ENCODE results near the gene ELOVL2.

ELOVL2 gene

DNA sequence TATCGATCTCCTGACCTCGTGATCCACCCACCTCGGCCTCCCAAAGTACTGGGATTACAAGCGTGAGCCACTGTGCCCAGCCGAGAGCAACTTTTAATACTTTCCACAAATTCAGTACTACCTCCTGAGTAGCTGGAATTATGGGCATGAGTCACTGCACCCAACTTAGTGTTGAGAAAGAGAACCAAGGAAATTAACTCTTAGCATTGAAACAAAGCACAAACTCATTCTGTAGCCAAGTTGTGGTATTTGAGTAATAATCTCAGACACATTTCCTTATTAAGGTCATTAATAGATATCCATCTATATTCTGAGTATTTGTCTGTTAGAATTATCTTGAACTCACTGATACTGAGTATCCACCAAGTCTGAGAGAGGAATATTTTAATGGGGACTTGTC lies 14.3 kb upstream of the ELOVL2 start:
- Histone ChIP-seq H3K9me3 (ENCODE audit: insufficient read depth, low read length) (no peaks in the 10 kb centered on the region), H4K20me1 (ENCODE audit: low read depth, low read length) (no peaks in the 10 kb centered on the region), H3F3A (ENCODE audit: insufficient read depth) (no peaks in the 10 kb centered on the region), H3K27ac (ENCODE audit: low read depth, low read length) (no peak overlapping the region), H3K9ac (ENCODE audit: low read length) (no peak overlapping the region), H3K27me3 (ENCODE audit: low read length) (no peaks in the 10 kb centered on the region), H2AFZ (ENCODE audit: low read depth, low read length, severe bottlenecking) (no peak overlapping the region), H3K79me2 (ENCODE audit: insufficient read depth, low read length) (no peaks in the 10 kb centered on the region), H3K36me3 (ENCODE audit: low read length) (no peaks in the 10 kb centered on the region), H3K4me3 (ENCODE audit: insufficient read depth, low read length, poor library complexity, severe bottlenecking) (no peak overlapping the region), H3K9me2 (replicated peaks; ENCODE audit: insufficient read depth, low read length) (no peaks in the 10 kb centered on the region), H3K4me2 (ENCODE audit: low read depth, low read length, poor library complexity, severe bottlenecking) (no peak overlapping the region)
- TF ChIP-seq EZH2phosphoT487 (conservative IDR thresholded peaks at IDR 0.05; ENCODE audit: low read length) = no peak
- TF ChIP-seq, protein P1, sequence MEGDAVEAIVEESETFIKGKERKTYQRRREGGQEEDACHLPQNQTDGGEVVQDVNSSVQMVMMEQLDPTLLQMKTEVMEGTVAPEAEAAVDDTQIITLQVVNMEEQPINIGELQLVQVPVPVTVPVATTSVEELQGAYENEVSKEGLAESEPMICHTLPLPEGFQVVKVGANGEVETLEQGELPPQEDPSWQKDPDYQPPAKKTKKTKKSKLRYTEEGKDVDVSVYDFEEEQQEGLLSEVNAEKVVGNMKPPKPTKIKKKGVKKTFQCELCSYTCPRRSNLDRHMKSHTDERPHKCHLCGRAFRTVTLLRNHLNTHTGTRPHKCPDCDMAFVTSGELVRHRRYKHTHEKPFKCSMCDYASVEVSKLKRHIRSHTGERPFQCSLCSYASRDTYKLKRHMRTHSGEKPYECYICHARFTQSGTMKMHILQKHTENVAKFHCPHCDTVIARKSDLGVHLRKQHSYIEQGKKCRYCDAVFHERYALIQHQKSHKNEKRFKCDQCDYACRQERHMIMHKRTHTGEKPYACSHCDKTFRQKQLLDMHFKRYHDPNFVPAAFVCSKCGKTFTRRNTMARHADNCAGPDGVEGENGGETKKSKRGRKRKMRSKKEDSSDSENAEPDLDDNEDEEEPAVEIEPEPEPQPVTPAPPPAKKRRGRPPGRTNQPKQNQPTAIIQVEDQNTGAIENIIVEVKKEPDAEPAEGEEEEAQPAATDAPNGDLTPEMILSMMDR (IDR thresholded peaks at IDR 0.05; ENCODE audit: insufficient read depth, low read length, poor library complexity, severe bottlenecking) = no peak

DNA sequence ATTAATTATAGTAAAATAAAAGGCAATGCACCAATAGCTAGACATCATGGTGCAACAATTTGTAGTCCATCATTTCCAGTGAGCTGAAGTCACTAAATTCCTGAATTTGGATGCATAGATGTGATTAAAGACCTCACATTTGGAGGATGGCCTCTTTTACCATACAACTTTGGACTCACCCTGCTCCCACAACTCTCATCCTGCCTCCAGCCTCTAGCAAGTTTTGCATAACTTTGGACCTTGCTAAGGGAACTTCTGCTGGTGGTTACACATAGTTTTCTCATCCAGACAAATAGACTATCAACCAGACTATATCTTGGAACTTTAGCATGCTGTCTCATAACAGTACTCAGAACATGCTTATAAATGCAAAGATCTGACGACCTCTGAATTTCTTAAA lies 12.8 kb upstream of the ELOVL2 start:
- Histone ChIP-seq H3K27me3 (ENCODE audit: low read length) (no peaks in the 10 kb centered on the region), H3K4me2 (ENCODE audit: low read depth, low read length, poor library complexity, severe bottlenecking) (no peak overlapping the region), H3K9me2 (replicated peaks; ENCODE audit: insufficient read depth, low read length) (no peaks in the 10 kb centered on the region), H3F3A (ENCODE audit: insufficient read depth) (no peaks in the 10 kb centered on the region), H3K4me3 (ENCODE audit: insufficient read depth, low read length, poor library complexity, severe bottlenecking) (no peak overlapping the region), H4K20me1 (ENCODE audit: low read depth, low read length) (no peaks in the 10 kb centered on the region), H2AFZ (ENCODE audit: low read depth, low read length, severe bottlenecking) (no peak overlapping the region), H3K9ac (ENCODE audit: low read length) (no peak overlapping the region), H3K27ac (ENCODE audit: low read depth, low read length) (no peak overlapping the region), H3K79me2 (ENCODE audit: insufficient read depth, low read length) (no peaks in the 10 kb centered on the region), H3K36me3 (ENCODE audit: low read length) (no peaks in the 10 kb centered on the region), H3K9me3 (ENCODE audit: insufficient read depth, low read length) (no peaks in the 10 kb centered on the region)
- TF ChIP-seq, protein P1 (IDR thresholded peaks at IDR 0.05; ENCODE audit: insufficient read depth, low read length, poor library complexity, severe bottlenecking) = no peak
- TF ChIP-seq EZH2phosphoT487 (conservative IDR thresholded peaks at IDR 0.05; ENCODE audit: low read length) = no peak

DNA sequence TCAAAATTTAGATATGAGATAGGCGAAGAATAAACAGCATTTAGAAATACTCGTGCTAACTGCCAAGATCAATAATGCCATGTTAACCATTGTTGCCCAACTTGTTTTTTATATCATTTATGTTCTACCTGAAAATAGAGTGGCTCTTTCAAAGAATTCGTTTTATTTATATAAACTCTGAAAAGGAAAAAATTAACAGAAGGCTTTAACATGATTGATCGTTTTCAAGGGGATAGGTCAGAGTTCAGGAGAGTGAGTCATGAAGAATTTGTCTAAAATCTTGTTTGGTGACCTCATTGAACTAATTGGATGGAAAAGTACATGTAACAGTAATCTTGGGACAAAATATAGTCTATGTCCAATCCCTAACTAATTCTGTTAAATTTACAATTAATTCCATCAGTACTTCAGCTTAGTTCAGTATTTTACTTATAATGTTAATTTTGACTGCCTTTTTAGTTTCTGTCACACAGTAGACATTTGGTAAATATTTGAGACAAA lies 11.1 kb upstream of the ELOVL2 start:
- Histone ChIP-seq H4K20me1 (ENCODE audit: low read depth, low read length) (no peaks in the 10 kb centered on the region), H3K9me2 (replicated peaks; ENCODE audit: insufficient read depth, low read length) (no peaks in the 10 kb centered on the region), H3K79me2 (ENCODE audit: insufficient read depth, low read length) (no peaks in the 10 kb centered on the region), H3K4me2 (ENCODE audit: low read depth, low read length, poor library complexity, severe bottlenecking) (no peak overlapping the region), H3K9ac (ENCODE audit: low read length) (no peak overlapping the region), H3K36me3 (ENCODE audit: low read length) (no peaks in the 10 kb centered on the region), H3K9me3 (ENCODE audit: insufficient read depth, low read length) (no peaks in the 10 kb centered on the region), H3K27ac (ENCODE audit: low read depth, low read length) (no peak overlapping the region), H3K4me3 (ENCODE audit: insufficient read depth, low read length, poor library complexity, severe bottlenecking) (no peak overlapping the region), H3F3A (ENCODE audit: insufficient read depth) (no peaks in the 10 kb centered on the region), H3K27me3 (ENCODE audit: low read length) (no peaks in the 10 kb centered on the region), H2AFZ (ENCODE audit: low read depth, low read length, severe bottlenecking) (no peak overlapping the region)
- TF ChIP-seq EZH2phosphoT487 (conservative IDR thresholded peaks at IDR 0.05; ENCODE audit: low read length) = no peak
- TF ChIP-seq, protein P1 (IDR thresholded peaks at IDR 0.05; ENCODE audit: insufficient read depth, low read length, poor library complexity, severe bottlenecking) = no peak

Measured in SU-DHL-6 (cell line).